Thyroid gland (tissue), 4 donors: ENCODE measurements around the gene TAP2.

Experiments used
- CTCF ChIP-seq, 6 experiments: fragments of 200-600 bp in 3 of 6; fragments of 450-650 bp in 3 of 6; sonication (generic) in 3 of 6; IDR thresholded peaks; one replicate each; pipeline ENCODE4 v1.5.1; 2016 to 2019; ENCODE audit warnings: antibody characterized with exemption in 6 of 6, mild to moderate bottlenecking in 2 of 6, inconsistent platforms in 1 of 6, moderate library complexity in 1 of 6
- POLR2A ChIP-seq, 2 donors: fragments of 450-650 bp; IDR thresholded peaks; one replicate each; pipeline ENCODE4 v1.6.1; 2017; ENCODE audit warnings: antibody characterized with exemption in 2 of 2, mild to moderate bottlenecking in 2 of 2, moderate library complexity in 1 of 2

- TF ChIP-seq CTCF (IDR thresholded peaks at IDR 0.05) (no peak), POLR2A (IDR thresholded peaks at IDR 0.05) (no peak)
Measured at GRCh38 chr6:32809171-32809570, 29.4 kb downstream of the TAP2 start.
